GM12874 (cell line): ENCODE measurements around the gene SAMD14.

Experiments
- CTCF ChIP-seq: IDR thresholded peaks from 2 replicates; pipeline ENCODE4 v1.5.1; 2011; ENCODE audit warnings: low read depth, mild to moderate bottlenecking, control low read depth, low read length, moderate library complexity; ENCODE audit not compliant: insufficient read depth

Gene SAMD14

GRCh38 chr17:50168319-50168718 is 38.4 kb upstream of the SAMD14 start:
- TF ChIP-seq CTCF: no peak

GRCh38 chr17:50167371-50167770 is 37.4 kb upstream of the SAMD14 start:
- TF ChIP-seq CTCF: no peak

DNA sequence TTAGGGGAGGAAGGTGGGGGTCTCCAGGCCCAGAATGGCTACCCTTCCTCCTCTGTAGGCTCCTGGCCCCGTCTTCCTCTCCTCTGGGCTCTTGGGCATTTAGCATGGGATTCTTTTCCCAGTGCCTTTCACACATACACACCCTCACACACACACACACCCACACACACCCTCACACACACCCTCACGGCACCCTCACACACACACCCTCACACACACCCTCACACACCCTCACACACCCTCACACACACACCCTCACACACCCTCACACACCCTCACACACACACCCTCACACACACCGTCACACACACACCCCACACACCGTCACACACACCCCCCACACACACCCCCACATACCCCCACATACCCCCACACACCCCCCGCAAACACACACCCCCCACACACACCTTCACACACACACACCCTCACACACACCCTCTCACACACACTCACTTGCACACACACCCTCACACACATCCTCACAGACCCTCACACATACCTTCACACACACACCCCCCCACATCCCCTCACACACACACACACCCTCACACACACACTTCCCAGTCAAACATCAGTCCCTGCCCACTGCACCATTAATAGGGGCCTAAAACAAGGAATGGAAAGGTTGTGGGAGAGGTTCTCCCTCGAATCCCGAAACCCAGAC is 36.7 kb upstream of the SAMD14 start:
- TF ChIP-seq CTCF: no peak

- no peak for TF ChIP-seq CTCF
Observed at GRCh38 chr17:50165867-50166517, 36.0 kb upstream of the SAMD14 start, which contains the start of gene SGCA. Gene SGCA, plus strand, starts transcription at chr17:50166005. Its CDS starts 36 bp downstream, at chr17:50166041.

- TF ChIP-seq CTCF: no peak
Observed at GRCh38 chr17:50165466-50165865, 35.5 kb upstream of the SAMD14 start.

- TF ChIP-seq CTCF: no peak
Observed at GRCh38 chr17:50165066-50165465, 35.1 kb upstream of the SAMD14 start.

DNA sequence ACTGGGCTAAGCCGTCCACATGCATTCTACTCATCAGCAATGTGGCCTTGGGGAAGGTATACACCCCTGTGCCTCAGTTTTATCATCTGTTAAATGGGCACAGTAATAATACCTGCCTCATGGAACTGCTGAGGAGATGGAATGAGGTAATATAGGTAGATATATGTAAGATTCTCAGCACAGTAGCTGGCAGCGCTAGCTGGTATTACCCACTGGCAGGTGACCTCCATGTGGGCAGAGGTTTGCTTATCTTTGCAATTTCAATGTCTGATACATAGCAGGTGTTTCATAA is 34.7 kb upstream of the SAMD14 start:
- no peak for TF ChIP-seq CTCF
